Measurements from ENCODE around the gene PLPP4.
A peak's percentile ranks its signal among the peaks of the same experiment; 100 is the strongest.

PLPP4 gene

GRCh38 chr10:120580918-120581895, 124.2 kb downstream of the PLPP4 start:
- no peak for DNase-seq

DNA sequence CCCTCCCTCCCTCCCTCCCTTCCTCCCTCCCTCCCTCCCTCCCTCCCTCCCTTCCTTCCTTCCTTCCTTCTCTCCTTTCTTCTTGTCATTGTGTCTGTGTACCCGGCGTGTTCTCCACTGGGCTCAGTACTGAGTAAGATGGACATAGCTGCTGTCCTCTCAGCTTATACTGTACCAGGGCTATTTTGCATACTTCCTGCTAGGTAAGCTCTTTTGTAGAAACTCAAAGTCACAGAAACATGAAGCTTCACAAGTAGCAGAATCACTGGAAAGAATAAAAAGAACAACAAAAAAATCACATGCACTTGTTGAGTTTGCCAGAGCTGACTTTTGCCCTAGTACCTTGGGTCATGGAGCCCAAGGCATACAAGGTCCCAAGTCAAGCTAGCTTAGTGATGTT, 125.7 kb downstream of the PLPP4 start:
- DNase-seq: no peak

GRCh38 chr10:120583424-120584108, 126.5 kb downstream of the PLPP4 start:
- no peak for DNase-seq

GRCh38 chr10:120584786-120585185, 127.8 kb downstream of the PLPP4 start:
- no peak for DNase-seq

DNA sequence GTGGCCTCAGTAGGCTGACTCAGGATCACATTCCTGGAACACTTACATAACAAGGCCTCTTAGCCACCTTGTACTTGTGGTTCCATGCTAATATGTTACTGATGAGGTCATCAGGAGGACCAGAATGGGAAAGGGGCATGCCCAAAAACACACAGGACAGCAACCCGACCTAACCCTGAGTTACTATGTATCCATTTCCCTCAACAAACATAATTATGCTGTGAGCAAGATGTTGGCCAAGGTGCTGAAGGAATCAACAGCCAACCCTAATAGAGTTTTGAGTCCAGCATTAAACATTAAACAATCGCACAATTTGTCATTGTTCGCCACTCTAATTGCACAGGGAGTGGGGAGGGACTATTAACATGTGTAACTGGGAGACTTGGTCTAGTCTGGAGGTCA, 129.4 kb downstream of the PLPP4 start:
- no peak for DNase-seq

- DNase-seq: no peak
These were observed 130.0 kb downstream of the PLPP4 start for GRCh38 chr10:120587061-120587460.

- DNase-seq: no peak
These were observed 131.3 kb downstream of the PLPP4 start for GRCh38 chr10:120588311-120588710.

GRCh38 chr10:120593693-120594092, 136.7 kb downstream of the PLPP4 start:
- no peak for DNase-seq

DNA sequence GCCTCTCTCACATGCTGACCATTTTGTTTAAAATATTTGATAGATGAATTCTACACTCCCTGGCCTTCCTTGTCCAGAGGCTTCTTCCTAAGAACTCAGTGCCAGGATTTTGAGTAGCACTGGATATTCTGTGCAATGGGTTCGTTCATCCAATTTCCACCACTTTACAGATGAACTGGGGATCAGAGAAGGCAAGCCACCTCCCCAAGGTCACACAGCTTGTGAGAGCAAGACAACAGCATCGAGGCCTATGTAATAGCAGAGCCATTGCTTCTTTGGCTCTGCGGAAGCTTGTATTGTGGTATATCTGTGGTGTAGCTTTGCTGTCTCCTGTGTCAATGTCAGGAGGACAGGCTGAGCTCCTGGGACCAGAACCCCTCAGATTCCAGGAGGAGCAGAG, 140.9 kb downstream of the PLPP4 start:
- no peak for DNase-seq

DNA sequence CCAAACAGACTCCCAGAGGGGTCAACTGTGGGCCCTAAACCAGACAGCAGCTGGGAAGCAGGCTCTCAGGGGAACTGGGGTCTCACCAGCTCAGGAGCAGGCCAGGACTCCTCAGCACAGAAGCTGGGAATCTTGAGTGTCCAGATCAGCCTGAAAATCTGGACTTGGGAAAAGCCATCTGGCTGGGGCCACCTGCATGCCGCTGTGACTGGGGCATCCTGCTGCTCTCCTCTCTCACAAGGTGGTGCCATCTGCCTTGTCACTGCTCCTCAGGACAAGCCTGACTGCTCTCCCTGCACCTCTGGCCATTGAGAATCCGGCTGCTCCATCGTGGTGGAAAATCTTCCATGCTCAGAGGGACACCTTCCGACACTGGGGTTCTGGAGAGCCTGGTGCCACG, 141.4 kb downstream of the PLPP4 start:
- no peak for DNase-seq

- no peak for DNase-seq
These were observed 142.2 kb downstream of the PLPP4 start for GRCh38 chr10:120599200-120599724.

GRCh38 chr10:120600871-120601649, 144.0 kb downstream of the PLPP4 start:
- DNase-seq: peak; percentile 3

DNA sequence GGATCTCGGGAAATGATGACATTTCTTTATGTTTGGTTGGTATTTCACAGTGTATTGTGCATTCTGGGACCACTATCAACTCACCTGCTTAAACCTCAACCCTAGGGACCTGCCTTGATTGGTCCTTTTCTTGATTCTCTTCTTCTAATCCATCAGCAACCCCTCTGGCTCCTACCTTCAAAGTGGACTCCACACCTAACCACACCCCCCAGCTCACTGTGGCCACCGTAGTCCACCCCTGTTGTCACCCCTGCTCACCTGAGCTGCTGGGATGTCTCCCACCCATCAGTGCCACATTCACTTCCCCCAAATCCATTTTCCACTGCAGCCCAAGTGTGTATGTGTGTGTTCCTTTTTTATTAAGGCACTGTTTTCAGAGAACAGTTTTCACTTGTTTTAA, 145.0 kb downstream of the PLPP4 start:
- DNase-seq: no peak

DNA sequence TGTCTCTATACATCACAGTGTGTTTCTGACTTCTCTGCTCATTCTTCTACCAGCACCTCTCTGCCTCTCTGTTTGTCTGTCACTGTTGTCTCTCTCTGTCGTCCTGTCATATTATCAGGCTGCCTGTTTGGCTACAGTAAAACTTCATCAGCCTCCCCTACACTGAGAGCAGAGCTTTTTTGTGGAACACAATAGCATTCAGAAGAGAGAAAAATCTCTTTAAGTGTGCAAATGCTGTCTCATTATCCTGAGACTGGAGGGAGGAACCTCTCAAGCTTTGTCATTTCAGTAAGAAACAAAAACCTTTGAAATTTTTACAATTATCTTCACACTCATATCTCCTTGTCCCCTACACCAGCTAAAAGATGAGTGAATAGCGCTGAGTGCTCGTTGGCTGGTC, 148.4 kb downstream of the PLPP4 start:
- no peak for DNase-seq

GRCh38 chr10:120606051-120606764, 149.2 kb downstream of the PLPP4 start:
- peak; percentile 1 for DNase-seq

DNA sequence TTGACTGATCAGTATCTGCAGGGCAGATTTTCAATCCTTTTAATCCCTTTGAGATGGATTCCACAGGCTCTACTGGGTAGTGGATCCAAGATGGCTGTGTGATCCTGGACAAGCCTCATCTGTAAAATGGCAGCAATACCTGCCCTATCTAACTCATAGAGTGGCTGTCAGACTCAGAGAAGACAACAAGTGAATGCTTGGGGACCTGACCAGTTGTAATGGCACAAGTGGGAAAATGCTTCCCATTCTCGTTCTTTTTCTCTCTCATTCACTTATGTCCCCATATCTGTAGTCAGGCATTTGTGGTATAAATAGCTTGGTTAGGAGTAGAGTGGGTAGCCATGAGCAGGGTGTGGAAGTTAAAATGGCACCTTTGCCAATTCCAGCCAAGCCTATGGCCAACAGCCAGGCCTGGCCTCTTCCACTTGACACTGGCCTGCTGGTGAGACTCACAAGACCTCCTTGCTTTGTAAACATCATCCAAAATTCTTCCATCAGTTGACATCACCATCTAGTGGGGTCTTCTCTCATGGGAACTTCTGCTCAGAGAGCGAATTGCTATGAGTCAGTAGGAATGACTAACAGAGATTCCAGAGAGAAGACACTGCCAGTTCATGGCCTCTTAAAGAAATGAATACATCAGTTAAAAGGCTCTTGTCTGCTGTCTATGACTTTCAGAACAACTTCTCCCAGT, 150.1 kb downstream of the PLPP4 start:
- DNase-seq: peak; percentile 3

DNA sequence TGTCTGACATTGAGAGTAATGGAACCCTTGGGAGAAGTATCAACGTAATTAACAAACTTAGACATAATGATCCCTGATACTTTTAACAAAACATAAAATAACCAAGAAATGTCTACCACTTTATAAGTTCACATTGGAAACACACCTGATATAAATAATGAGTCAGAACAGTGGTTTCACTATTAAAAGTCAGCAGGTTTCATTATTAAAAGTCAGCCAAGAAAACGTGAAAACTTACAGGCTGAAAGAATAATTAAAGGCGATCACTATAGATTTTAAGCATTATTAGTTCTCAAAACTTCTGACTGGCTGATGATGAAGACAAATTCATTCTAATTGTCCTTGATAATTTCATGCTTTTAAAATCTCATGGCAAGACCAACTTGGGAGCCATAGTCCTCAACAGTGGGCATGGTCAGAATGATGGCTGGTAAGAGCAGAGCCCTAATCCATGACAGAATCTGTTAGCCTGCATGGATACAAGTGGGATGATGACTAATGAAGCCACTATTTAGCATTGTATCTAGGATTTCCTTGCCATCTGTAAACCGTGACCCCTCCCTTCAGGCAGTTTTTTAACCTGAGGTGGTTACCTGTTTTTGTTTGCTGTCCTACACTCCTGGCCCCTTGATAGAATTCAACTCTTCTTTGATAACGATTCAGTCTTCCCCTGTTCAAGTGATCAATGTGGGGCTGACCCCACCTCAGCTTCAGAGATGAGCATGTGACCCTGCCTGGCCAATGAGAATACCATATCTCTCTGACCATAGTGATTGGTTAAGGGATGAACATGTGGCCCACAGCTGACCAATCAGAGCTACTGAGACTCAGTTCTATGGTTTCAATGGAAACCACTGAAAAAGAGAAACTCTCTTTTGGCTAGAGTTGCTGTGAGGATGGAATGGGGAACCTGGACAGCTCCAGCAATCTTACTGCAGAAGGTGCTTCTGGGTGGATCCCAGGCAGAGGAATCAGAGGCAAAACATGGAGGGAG, 151.0 kb downstream of the PLPP4 start:
- peak; percentile 25 for DNase-seq

GRCh38 chr10:120609006-120609405, 152.0 kb downstream of the PLPP4 start:
- DNase-seq: no peak

DNA sequence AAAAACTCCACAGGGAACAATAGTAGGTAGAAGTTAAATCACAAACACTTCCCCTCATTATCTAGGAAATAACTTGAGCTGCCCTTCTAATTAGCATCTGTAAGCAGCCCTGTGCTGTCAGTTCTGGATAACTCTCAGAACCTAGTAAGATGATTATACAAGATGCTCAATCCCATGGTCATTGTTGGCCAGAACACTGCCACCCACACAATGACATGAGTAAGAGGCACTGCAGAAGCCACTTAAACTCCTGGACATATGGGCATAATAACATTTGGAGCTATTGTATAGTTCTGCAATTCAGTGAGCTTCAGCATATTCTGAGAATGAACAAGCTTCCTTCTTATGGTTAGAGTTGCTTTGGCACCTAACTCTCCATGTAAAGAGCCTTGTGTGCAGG, 153.8 kb downstream of the PLPP4 start:
- no peak for DNase-seq

- no peak for DNase-seq
These were observed 155.7 kb downstream of the PLPP4 start for GRCh38 chr10:120612756-120613155.
